Transverse colon (tissue), 4 donors: ENCODE results near the gene SMG6. TPM values are rescaled to one million over a fixed set of nuclear protein-coding genes. Genes with fewer than 3 reads are reported as not detected.
A peak's percentile ranks its signal among the peaks of the same experiment; 100 is the strongest.

Source experiments
- DNase-seq: peaks from one replicate; pipeline ENCODE4 v3.0.0-alpha.2; 2019
- H3K27ac ChIP-seq, 4 donors: fragments of 200-600 bp; sonication (generic); 2 replicates each; pipeline ENCODE4 v1.5.1; 2016 to 2018; ENCODE audit warnings: inconsistent platforms in 4 of 4
- H3K27me3 ChIP-seq: fragments of 200-600 bp; sonication (generic); 2 replicates; pipeline ENCODE4 v1.5.1; 2017; ENCODE audit warnings: inconsistent platforms
- H3K36me3 ChIP-seq, 4 donors: fragments of 200-600 bp; sonication (generic); 2 replicates each; pipeline ENCODE4 v1.5.1; 2017 to 2019; ENCODE audit warnings: inconsistent platforms in 4 of 4
- H3K4me1 ChIP-seq, 4 donors: fragments of 200-600 bp; sonication (generic); 2 replicates each; pipeline ENCODE4 v1.5.1; 2017 to 2020; ENCODE audit warnings: inconsistent platforms in 4 of 4
- H3K4me3 ChIP-seq, 4 donors: fragments of 200-600 bp; sonication (generic); 1 replicate in 1 of 4; 2 replicates in 3 of 4; pipeline versions ENCODE4 v1.5.1 to v1.6.1; 2017 to 2019; ENCODE audit warnings: inconsistent platforms in 4 of 4
- H3K9me3 ChIP-seq, 2 donors: fragments of 200-600 bp; sonication (generic); 2 replicates each; pipeline ENCODE4 v1.5.1; 2017 to 2019; ENCODE audit warnings: inconsistent platforms in 2 of 2
- CTCF ChIP-seq, 5 experiments: fragments of 200-600 bp in 3 of 5; fragments of 450-650 bp in 2 of 5; sonication (generic) in 3 of 5; IDR thresholded peaks; 1 replicate in 2 of 5; 2 replicates in 3 of 5; pipeline ENCODE4 v1.5.1; 2016 to 2017; ENCODE audit warnings: antibody characterized with exemption in 5 of 5, inconsistent platforms in 3 of 5, mild to moderate bottlenecking in 2 of 5, moderate library complexity in 1 of 5
- EP300 ChIP-seq: sonication (generic); formaldehyde crosslinking; IDR thresholded peaks from one replicate; pipeline ENCODE4 v1.6.1; 2017; ENCODE audit warnings: antibody characterized with exemption, low read depth
- POLR2A ChIP-seq: fragments of 450-650 bp; IDR thresholded peaks from one replicate; pipeline ENCODE4 v1.6.1; 2016; ENCODE audit warnings: antibody characterized with exemption, mild to moderate bottlenecking, moderate library complexity
- POLR2AphosphoS5 ChIP-seq, 3 donors: sonication (generic); formaldehyde crosslinking; IDR thresholded peaks; one replicate each; pipeline ENCODE4 v1.6.1; 2016; ENCODE audit warnings: antibody characterized with exemption in 3 of 3
- WGBS, 2 donors: methylation state at CpG; one replicate each; pipeline ENCODE4 v1.1.5; 2018; ENCODE audit warnings: low coverage in 1 of 2; 5-methylcytosine and 5-hydroxymethylcytosine counted together
- in situ Hi-C, 4 donors: fragments of 200-750 bp; cut with MboI; loops; one replicate each; pipeline versions ENCODE4 v1.15.0 to v1.15.1; 2017; ENCODE audit warnings: low sequenced_read_pairs in 3 of 4, low pct_ligation_motif_present in 1 of 4, low pct_unique_long_range_greater_than_20kb in 1 of 4
- intact Hi-C: fragments of 100-400 bp; cut with DNase I; formaldehyde crosslinking; loops from one replicate; pipeline ENCODE4 v1.15.1; 2023; ENCODE audit warnings: low total_unique reads
- total RNA-seq, 4 donors: library from RNA; depleted of rRNA; stranded (reverse); fragments of >200 nt; gene quantifications; one replicate each; pipeline ENCODE4 v1.1.0, GENCODE V29; 2016

The SMG6 gene
- total RNA-seq, 4 donors from 2014 or later = 28.6 to 112 (median 39.1) TPM

- no peak for DNase-seq
- Histone ChIP-seq H3K9me3 (no peaks in the 10 kb centered on the region), H3K27me3 (no peaks in the 10 kb centered on the region), H3K36me3 (no peaks in the 10 kb centered on the region), H3K4me3 (no peak overlapping the region), H3K27ac (no peak overlapping the region), H3K4me1 (peaks cover 16 to 20% (median 19%) of the 10 kb centered on the region in 4 donors)
- whole genome bisulfite sequencing, 2 donors = 94 to 100% methylated on average over 1 to 15 of the region's 15 CpGs
- intact Hi-C loops = no loop called here
- in situ Hi-C loops = no loop called here
- TF ChIP-seq POLR2A (no peak), EP300 (no peak), POLR2AphosphoS5 (IDR thresholded peaks at IDR 0.05) (no peak), CTCF (IDR thresholded peaks at IDR 0.05) (no peak)
Observed at GRCh38 chr17:2128011-2128410, 175.6 kb downstream of the SMG6 start.

GRCh38 chr17:2125013-2125535 is 178.5 kb downstream of the SMG6 start:
- Histone ChIP-seq H3K9me3 (no peaks in the 10 kb centered on the region), H3K4me3 (no peak overlapping the region), H3K36me3 (no peaks in the 10 kb centered on the region), H3K27ac (peak overlapping the region in 2 of 4 donors; percentile 72 to 77), H3K4me1 (peaks cover 20 to 34% (median 26%) of the 10 kb centered on the region in 4 donors), H3K27me3 (no peaks in the 10 kb centered on the region)
- DNase-seq = no peak
- WGBS, 2 donors = 96% methylated on average over 6 of the region's 6 CpGs
- in situ Hi-C loops (no loop called here), intact Hi-C loops (no loop called here)
- no peak for TF ChIP-seq POLR2A
- no peak for TF ChIP-seq CTCF (IDR thresholded peaks at IDR 0.05)
- TF ChIP-seq EP300 = no peak
- no peak for TF ChIP-seq POLR2AphosphoS5 (IDR thresholded peaks at IDR 0.05)

- H3K4me1 ChIP-seq = peaks cover 20 to 34% (median 26%) of the 10 kb centered on the region in 4 donors
- 69 to 72% methylated on average over 3 to 6 of the region's 6 CpGs for WGBS, 2 donors
- in situ Hi-C loops (no loop called here), intact Hi-C loops (no loop called here)
- no peaks in the 10 kb centered on the region for H3K36me3 ChIP-seq
- no peaks in the 10 kb centered on the region for H3K9me3 ChIP-seq
- TF ChIP-seq POLR2AphosphoS5 (IDR thresholded peaks at IDR 0.05) = no peak
- TF ChIP-seq CTCF (IDR thresholded peaks at IDR 0.05) = no peak
- TF ChIP-seq POLR2A = no peak
- TF ChIP-seq EP300 = no peak
- peak overlapping the region; percentile 72 to 83 (median 78) for H3K27ac ChIP-seq
- H3K27me3 ChIP-seq = no peaks in the 10 kb centered on the region
- no peak overlapping the region for H3K4me3 ChIP-seq
- no peak for DNase-seq
Observed at GRCh38 chr17:2124391-2124790, 179.2 kb downstream of the SMG6 start.

GRCh38 chr17:2123375-2124251 is 180.0 kb downstream of the SMG6 start:
- TF ChIP-seq POLR2A = no peak
- peak in 3 of 5 experiments; percentile 9 to 31 (median 23) for TF ChIP-seq CTCF (IDR thresholded peaks at IDR 0.05)
- in situ Hi-C loops (no loop called here), intact Hi-C loops (no loop called here)
- Histone ChIP-seq H3K27me3 (no peaks in the 10 kb centered on the region), H3K27ac (peak overlapping the region; percentile 72 to 83 (median 78)), H3K4me3 (no peak overlapping the region), H3K36me3 (no peaks in the 10 kb centered on the region), H3K4me1 (peaks cover 20 to 34% (median 26%) of the 10 kb centered on the region in 4 donors), H3K9me3 (no peaks in the 10 kb centered on the region)
- peak; percentile 44 for DNase-seq
- WGBS, 2 donors = 29 to 37% methylated on average over 5 to 7 of the region's 7 CpGs
